CD14-positive monocyte (primary cell): ENCODE data around the gene TCEAL1. TPM values are rescaled to one million over a fixed set of nuclear protein-coding genes. Genes with fewer than 3 reads are reported as not detected.

Source experiments
- DNase-seq, 3 donors: peaks; one replicate each; pipeline ENCODE4 v3.0.0-alpha.2; 2011 to 2022
- H2AFZ ChIP-seq: 2 replicates; pipeline ENCODE4 v1.6.0; 2012; ENCODE audit warnings: mild to moderate bottlenecking, low read depth, low read length, inconsistent platforms; ENCODE audit not compliant: insufficient read depth, poor library complexity, severe bottlenecking
- H3K27ac ChIP-seq, 2 donors: 1 replicate in 1 of 2; 2 replicates in 1 of 2; pipeline ENCODE4 v1.5.1; 2012 to 2013; ENCODE audit warnings: low read length in 2 of 2, control low read depth in 1 of 2, inconsistent platforms in 1 of 2, low read depth in 1 of 2, mild to moderate bottlenecking in 1 of 2
- H3K27me3 ChIP-seq, 2 donors: one replicate each; pipeline versions ENCODE4 v1.6.0 to v1.6.1; 2011 to 2013; ENCODE audit warnings: low read length in 2 of 2; ENCODE audit not compliant: control insufficient read depth in 2 of 2, insufficient read depth in 2 of 2
- H3K36me3 ChIP-seq, 2 donors: replicated peaks in 1 of 2; 1 replicate in 1 of 2; 2 replicates in 1 of 2; pipeline versions ENCODE4 v1.5.1 to v1.6.1; 2012 to 2013; ENCODE audit warnings: low read length in 2 of 2, control low read depth in 1 of 2, inconsistent platforms in 1 of 2, mild to moderate bottlenecking in 1 of 2; ENCODE audit not compliant: insufficient read depth in 2 of 2, control insufficient read depth in 1 of 2
- H3K4me1 ChIP-seq, 2 donors: 1 replicate in 1 of 2; 2 replicates in 1 of 2; pipeline versions ENCODE4 v1.5.1 to v1.6.1; 2012 to 2013; ENCODE audit warnings: low read length in 2 of 2, control low read depth in 1 of 2, inconsistent platforms in 1 of 2, mild to moderate bottlenecking in 1 of 2, moderate library complexity in 1 of 2; ENCODE audit not compliant: insufficient read depth in 2 of 2, control insufficient read depth in 1 of 2
- H3K4me2 ChIP-seq: replicated peaks from 2 replicates; pipeline ENCODE3; 2012; ENCODE audit warnings: low read length, moderate library complexity, mild to moderate bottlenecking; ENCODE audit not compliant: poor library complexity, severe bottlenecking; ENCODE audit errors: extremely low read depth
- H3K4me3 ChIP-seq, 3 experiments: fragments of 200-600 bp in 1 of 3; sonication (generic) in 1 of 3; replicated peaks in 1 of 3; 1 replicate in 2 of 3; 2 replicates in 1 of 3; pipeline ENCODE4 v1.5.1; 2011 to 2013; ENCODE audit warnings: low read length in 3 of 3, mild to moderate bottlenecking in 3 of 3, control low read depth in 2 of 3, low read depth in 2 of 3, inconsistent platforms in 1 of 3, moderate library complexity in 1 of 3
- H3K79me2 ChIP-seq: 2 replicates; pipeline ENCODE4 v1.6.0; 2012; ENCODE audit warnings: mild to moderate bottlenecking, control low read depth, inconsistent platforms, low read length, moderate library complexity; ENCODE audit not compliant: insufficient read depth
- H3K9ac ChIP-seq: 2 replicates; pipeline ENCODE4 v1.6.0; 2017; ENCODE audit warnings: low read length, mild to moderate bottlenecking; ENCODE audit not compliant: insufficient read depth, poor library complexity, severe bottlenecking
- H3K9me3 ChIP-seq, 2 donors: replicated peaks in 1 of 2; 1 replicate in 1 of 2; 2 replicates in 1 of 2; pipeline versions ENCODE4 v1.5.1 to v1.6.1; 2012 to 2013; ENCODE audit warnings: low read length in 2 of 2, control low read depth in 1 of 2; ENCODE audit not compliant: control insufficient read depth in 1 of 2, insufficient read depth in 1 of 2
- H4K20me1 ChIP-seq: 2 replicates; pipeline ENCODE4 v1.6.0; 2012; ENCODE audit warnings: mild to moderate bottlenecking, low read length, control low read depth, moderate library complexity; ENCODE audit not compliant: insufficient read depth
- H3K27ac Mint-ChIP-seq, 7 donors: one replicate each; pipeline ENCODE4 v1.8.0; 2020; ENCODE audit warnings: mild to moderate bottlenecking in 7 of 7, mixed read lengths in 7 of 7, moderate library complexity in 6 of 7, inconsistent platforms in 2 of 7
- H3K27me3 Mint-ChIP-seq, 3 donors: one replicate each; pipeline ENCODE4 v1.8.0; 2021 to 2022; ENCODE audit warnings: low read depth in 3 of 3, mild to moderate bottlenecking in 3 of 3, mixed read lengths in 3 of 3, moderate library complexity in 3 of 3, inconsistent platforms in 1 of 3
- H3K36me3 Mint-ChIP-seq, 2 donors: one replicate each; pipeline ENCODE4 v1.8.0; 2020; ENCODE audit warnings: mixed read lengths in 2 of 2, inconsistent platforms in 1 of 2, mild to moderate bottlenecking in 1 of 2
- H3K4me1 Mint-ChIP-seq: one replicate; pipeline ENCODE4 v1.8.0; 2020; ENCODE audit warnings: mild to moderate bottlenecking, mixed read lengths
- H3K4me3 Mint-ChIP-seq, 2 donors: one replicate each; pipeline ENCODE4 v1.8.0; 2020; ENCODE audit warnings: mild to moderate bottlenecking in 2 of 2, mixed read lengths in 2 of 2, moderate library complexity in 1 of 2
- H3K9me3 Mint-ChIP-seq, 7 donors: one replicate each; pipeline ENCODE4 v1.8.0; 2020 to 2022; ENCODE audit warnings: mixed read lengths in 7 of 7, mild to moderate bottlenecking in 6 of 7, moderate library complexity in 6 of 7, inconsistent platforms in 2 of 7
- CTCF ChIP-seq: fragments of 200-600 bp; IDR thresholded peaks from one replicate; pipeline ENCODE4 v1.8.0; 2022; ENCODE audit warnings: antibody characterized with exemption, mild to moderate bottlenecking
- WGBS: methylation state at CpG from one replicate; pipeline ENCODE4 v1.1.5; 2013; ENCODE audit warnings: missing lambda C conversion rate; ENCODE audit not compliant: insufficient coverage; 5-methylcytosine and 5-hydroxymethylcytosine counted together
- intact Hi-C, 2 donors: fragments of 100-400 bp; cut with micrococcal nuclease; formaldehyde crosslinking; loops; one replicate each; pipeline versions ENCODE4 v1.15.0 to v1.15.1; 2023
- polyA plus RNA-seq, 3 donors: library from polyadenylated mRNA; depleted of rRNA in 1 of 3; unstranded in 2 of 3; stranded (reverse) in 1 of 3; fragments of 300-500 nt in 2 of 3; fragments of >200 nt in 1 of 3; fragmentation: Illumina TruSeq in 2 of 3; gene quantifications; 1 replicate in 2 of 3; 2 replicates in 1 of 3; pipeline ENCODE4 v1.2.3, GENCODE V29; 2012 to 2021

TCEAL1 gene
- polyA plus RNA-seq, 3 donors = 5.5 to 11.4 (median 5.8) TPM

GRCh38 chrX:103678199-103678993, 49.6 kb downstream of the TCEAL1 start:
- no CpG with 5 or more reads among the region's 5 CpGs for WGBS
- Mint-ChIP-seq H3K27ac (no peak overlapping the region), H3K36me3 (peaks cover 51 to 54% of the 10 kb centered on the region in 2 donors)

More at GRCh38 chrX:103678199-103678993, 49.6 kb downstream of the TCEAL1 start:
- Histone ChIP-seq H4K20me1 (no peaks in the 10 kb centered on the region), H3K9me3 (no peaks in the 10 kb centered on the region), H3K27ac (no peak overlapping the region), H3K9ac (no peak overlapping the region), H3K79me2 (no peaks in the 10 kb centered on the region), H3K4me3 (no peak overlapping the region), H3K4me2 (no peak overlapping the region), H3K36me3 (peaks cover 54 to 77% of the 10 kb centered on the region in 2 donors), H2AFZ (no peak overlapping the region), H3K4me1 (no peaks in the 10 kb centered on the region), H3K27me3 (no peaks in the 10 kb centered on the region)
- intact Hi-C loops = no loop called here
- Mint-ChIP-seq H3K9me3 (no peaks in the 10 kb centered on the region), H3K4me3 (no peak overlapping the region), H3K4me1 (no peaks in the 10 kb centered on the region), H3K27me3 (peaks cover 0 to 3% (median 0%) of the 10 kb centered on the region in 3 donors)
- no peak for DNase-seq
- TF ChIP-seq CTCF = no peak

Other genes with a start within 250 kb of the TCEAL1 start
- gene RAB40A, start 109.5 kb upstream of the TCEAL1 start, polyA plus RNA-seq = not detected
- gene TCEAL4, start 43.5 kb upstream of the TCEAL1 start, polyA plus RNA-seq = 10 to 100 TPM in 1 of 3 donors, 1 to 10 TPM in 2; 3.0 to 10.7 (median 8.5) TPM
- 1 to 10 TPM; 1.8 to 3.7 (median 2.1) TPM for gene TCEAL3, start 21.0 kb upstream of the TCEAL1 start, polyA plus RNA-seq
- gene MORF4L2, start 57.7 kb downstream of the TCEAL1 start, polyA plus RNA-seq = 10 to 100 TPM; 83.5 to 86.4 (median 83.9) TPM
- gene TMEM31, start 81.9 kb downstream of the TCEAL1 start, polyA plus RNA-seq = not detected
- not detected for gene PLP1, start 147.9 kb downstream of the TCEAL1 start, polyA plus RNA-seq
- gene RAB9B, start 203.3 kb downstream of the TCEAL1 start, polyA plus RNA-seq = under 1 TPM in 2 of 3 donors, not detected in 1; 0.01 to 0.08 TPM